Parathyroid adenoma (tissue), 2 donors: ENCODE measurements around the gene H3-3A.

Source experiments
- H2AFZ ChIP-seq: fragments of 300-600 bp; sonication (generic); one replicate; pipeline ENCODE4 v1.7.0; 2017; ENCODE audit warnings: antibody characterized with exemption, mild to moderate bottlenecking
- H3K27ac ChIP-seq: fragments of 300-600 bp; sonication (generic); one replicate; pipeline ENCODE4 v1.7.0; 2017
- H3K27me3 ChIP-seq: fragments of 300-600 bp; sonication (generic); one replicate; pipeline ENCODE4 v1.7.0; 2017; ENCODE audit warnings: low read length; ENCODE audit not compliant: control insufficient read depth, insufficient read depth
- H3K36me3 ChIP-seq: fragments of 300-600 bp; sonication (generic); one replicate; pipeline ENCODE4 v1.7.0; 2017; ENCODE audit warnings: low read length; ENCODE audit not compliant: control insufficient read depth, insufficient read depth
- H3K4me1 ChIP-seq: fragments of 300-600 bp; sonication (generic); one replicate; pipeline ENCODE4 v1.7.0; 2017; ENCODE audit warnings: control low read depth
- H3K4me2 ChIP-seq: fragments of 300-600 bp; sonication (generic); one replicate; pipeline ENCODE4 v1.7.0; 2017; ENCODE audit warnings: low read length
- H3K4me3 ChIP-seq: fragments of 300-600 bp; sonication (generic); one replicate; pipeline ENCODE4 v1.7.0; 2017; ENCODE audit warnings: low read depth, low read length
- H3K79me2 ChIP-seq: fragments of 300-600 bp; sonication (generic); one replicate; pipeline ENCODE4 v1.7.0; 2017; ENCODE audit warnings: control low read depth
- H3K9ac ChIP-seq: fragments of 300-600 bp; sonication (generic); one replicate; pipeline ENCODE4 v1.7.0; 2017; ENCODE audit warnings: mild to moderate bottlenecking
- H3K9me3 ChIP-seq: fragments of 300-600 bp; sonication (generic); one replicate; pipeline ENCODE4 v1.7.0; 2017; ENCODE audit warnings: low read length; ENCODE audit not compliant: control insufficient read depth
- TF ChIP-seq, protein P1 (sequence below): fragments of 300-600 bp; sonication (generic); IDR thresholded peaks from one replicate; pipeline ENCODE4 v1.7.0; 2017; ENCODE audit warnings: antibody characterized with exemption, mild to moderate bottlenecking
- donor health status: primary hyperparathyroidism.

H3-3A gene

DNA sequence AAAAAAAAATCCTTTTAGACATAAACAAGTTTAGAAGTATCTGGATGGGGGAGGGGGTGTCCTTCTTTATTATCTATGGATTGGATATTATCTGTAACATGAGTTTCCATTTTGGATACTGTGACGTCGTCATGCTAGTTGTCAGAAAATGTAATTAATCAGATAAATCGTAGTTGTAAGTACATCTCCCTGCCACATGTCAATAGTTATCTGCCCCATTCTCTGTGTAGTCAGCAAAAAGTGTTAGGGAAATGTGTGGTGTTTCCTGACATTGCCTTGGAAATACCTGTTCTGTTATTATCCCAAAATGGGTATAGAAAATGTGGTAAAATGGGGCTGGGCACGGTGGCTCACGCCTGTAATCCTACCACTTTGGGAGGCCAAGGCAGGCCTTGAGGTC lies 38.8 kb upstream of the H3-3A start:
- Histone ChIP-seq H3K9me3 (no peaks in the 10 kb centered on the region), H3K4me1 (no peaks in the 10 kb centered on the region), H3K79me2 (no peaks in the 10 kb centered on the region), H3K27ac (no peak overlapping the region), H3K9ac (no peak overlapping the region), H2AFZ (no peak overlapping the region), H3K4me2 (no peak overlapping the region), H3K27me3 (no peaks in the 10 kb centered on the region), H3K4me3 (no peak overlapping the region), H3K36me3 (no peaks in the 10 kb centered on the region)
- TF ChIP-seq, protein P1, sequence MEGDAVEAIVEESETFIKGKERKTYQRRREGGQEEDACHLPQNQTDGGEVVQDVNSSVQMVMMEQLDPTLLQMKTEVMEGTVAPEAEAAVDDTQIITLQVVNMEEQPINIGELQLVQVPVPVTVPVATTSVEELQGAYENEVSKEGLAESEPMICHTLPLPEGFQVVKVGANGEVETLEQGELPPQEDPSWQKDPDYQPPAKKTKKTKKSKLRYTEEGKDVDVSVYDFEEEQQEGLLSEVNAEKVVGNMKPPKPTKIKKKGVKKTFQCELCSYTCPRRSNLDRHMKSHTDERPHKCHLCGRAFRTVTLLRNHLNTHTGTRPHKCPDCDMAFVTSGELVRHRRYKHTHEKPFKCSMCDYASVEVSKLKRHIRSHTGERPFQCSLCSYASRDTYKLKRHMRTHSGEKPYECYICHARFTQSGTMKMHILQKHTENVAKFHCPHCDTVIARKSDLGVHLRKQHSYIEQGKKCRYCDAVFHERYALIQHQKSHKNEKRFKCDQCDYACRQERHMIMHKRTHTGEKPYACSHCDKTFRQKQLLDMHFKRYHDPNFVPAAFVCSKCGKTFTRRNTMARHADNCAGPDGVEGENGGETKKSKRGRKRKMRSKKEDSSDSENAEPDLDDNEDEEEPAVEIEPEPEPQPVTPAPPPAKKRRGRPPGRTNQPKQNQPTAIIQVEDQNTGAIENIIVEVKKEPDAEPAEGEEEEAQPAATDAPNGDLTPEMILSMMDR = no peak

DNA sequence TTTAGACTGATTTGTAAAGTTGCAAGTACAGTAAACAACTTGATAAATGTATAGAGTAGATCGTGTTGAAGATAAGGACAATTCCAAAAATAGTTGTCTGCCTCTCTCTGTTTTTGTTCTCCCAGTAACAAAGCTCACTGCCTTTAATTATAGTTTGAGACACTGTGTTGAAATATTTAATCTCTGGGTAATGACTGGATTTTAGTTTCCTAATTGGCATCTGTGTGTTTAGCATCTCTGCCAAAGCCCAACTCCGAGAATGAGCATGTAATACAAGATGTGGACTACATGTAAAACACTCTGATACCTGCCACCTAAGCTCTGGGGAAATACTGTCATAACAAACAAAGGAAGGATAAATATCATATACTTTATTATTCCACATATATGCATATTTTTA lies 35.7 kb upstream of the H3-3A start:
- Histone ChIP-seq H2AFZ (no peak overlapping the region), H3K9me3 (no peaks in the 10 kb centered on the region), H3K27me3 (no peaks in the 10 kb centered on the region), H3K27ac (no peak overlapping the region), H3K4me1 (no peaks in the 10 kb centered on the region), H3K9ac (no peak overlapping the region), H3K4me3 (no peak overlapping the region), H3K4me2 (no peak overlapping the region), H3K36me3 (no peaks in the 10 kb centered on the region), H3K79me2 (no peaks in the 10 kb centered on the region)
- TF ChIP-seq, protein P1 = no peak

DNA sequence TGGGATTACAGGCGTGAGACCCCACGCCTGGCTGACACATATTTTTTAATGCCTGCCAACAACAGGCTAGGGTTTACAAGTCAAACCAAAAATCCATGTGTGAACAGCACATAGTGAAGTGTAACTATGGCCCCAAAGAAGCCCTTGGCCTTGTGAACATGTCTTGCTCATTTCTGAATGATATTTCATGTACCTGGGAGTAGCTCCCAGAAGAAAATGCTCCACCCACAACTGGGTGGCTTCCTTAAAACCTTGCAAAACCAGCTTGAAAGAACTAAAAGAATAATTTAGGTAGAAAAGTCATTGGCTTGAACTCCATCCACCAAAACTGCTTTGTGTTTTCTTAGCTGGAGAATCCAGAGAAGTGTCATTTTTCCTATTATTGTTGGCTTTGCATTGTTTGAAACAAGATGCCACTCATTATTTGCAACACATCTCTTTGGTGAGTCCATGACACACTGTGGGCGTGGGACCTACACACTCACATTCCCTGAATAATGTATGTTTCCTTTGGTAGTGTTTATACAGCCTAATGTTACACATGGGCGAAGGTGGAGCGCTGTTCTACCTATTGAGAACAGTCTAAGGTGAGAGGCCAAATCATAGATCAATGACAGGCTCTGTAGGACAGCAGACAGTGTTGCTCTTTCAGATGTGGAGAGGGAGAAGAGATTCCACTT lies 34.8 kb upstream of the H3-3A start:
- TF ChIP-seq, protein P1 = no peak
- Histone ChIP-seq H3K4me2 (no peak overlapping the region), H3K27ac (no peak overlapping the region), H3K9ac (no peak overlapping the region), H3K4me1 (no peaks in the 10 kb centered on the region), H3K27me3 (no peaks in the 10 kb centered on the region), H3K4me3 (no peak overlapping the region), H3K36me3 (no peaks in the 10 kb centered on the region), H3K79me2 (no peaks in the 10 kb centered on the region), H3K9me3 (no peaks in the 10 kb centered on the region), H2AFZ (no peak overlapping the region)

DNA sequence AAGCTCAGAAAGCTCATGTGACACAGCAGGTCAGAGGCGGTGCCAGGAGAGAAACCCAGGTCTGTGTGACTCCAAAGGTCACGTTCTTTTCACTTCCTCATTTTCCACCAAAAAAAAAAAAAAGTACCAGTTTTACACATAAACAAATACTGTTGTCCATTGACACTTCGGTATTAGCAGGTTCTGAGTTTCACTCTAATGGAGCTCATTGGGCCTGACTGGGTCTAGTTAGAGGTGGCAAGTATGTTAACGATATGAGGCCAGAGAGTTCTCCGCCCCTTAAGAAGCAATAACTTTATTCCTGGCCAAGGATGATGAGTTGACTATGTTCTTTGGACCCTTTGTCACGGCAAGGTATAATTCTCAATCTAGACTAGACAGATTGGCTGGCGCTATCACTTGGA lies 33.4 kb upstream of the H3-3A start:
- no peaks in the 10 kb centered on the region for H3K36me3 ChIP-seq
- no peaks in the 10 kb centered on the region for H3K9me3 ChIP-seq
- H3K4me3 ChIP-seq = no peak overlapping the region
- no peaks in the 10 kb centered on the region for H3K79me2 ChIP-seq
- no peak overlapping the region for H2AFZ ChIP-seq
- H3K9ac ChIP-seq = no peak overlapping the region
- no peaks in the 10 kb centered on the region for H3K4me1 ChIP-seq
- no peak overlapping the region for H3K27ac ChIP-seq
- TF ChIP-seq, protein P1 = no peak
- no peak overlapping the region for H3K4me2 ChIP-seq
- H3K27me3 ChIP-seq = no peaks in the 10 kb centered on the region

DNA sequence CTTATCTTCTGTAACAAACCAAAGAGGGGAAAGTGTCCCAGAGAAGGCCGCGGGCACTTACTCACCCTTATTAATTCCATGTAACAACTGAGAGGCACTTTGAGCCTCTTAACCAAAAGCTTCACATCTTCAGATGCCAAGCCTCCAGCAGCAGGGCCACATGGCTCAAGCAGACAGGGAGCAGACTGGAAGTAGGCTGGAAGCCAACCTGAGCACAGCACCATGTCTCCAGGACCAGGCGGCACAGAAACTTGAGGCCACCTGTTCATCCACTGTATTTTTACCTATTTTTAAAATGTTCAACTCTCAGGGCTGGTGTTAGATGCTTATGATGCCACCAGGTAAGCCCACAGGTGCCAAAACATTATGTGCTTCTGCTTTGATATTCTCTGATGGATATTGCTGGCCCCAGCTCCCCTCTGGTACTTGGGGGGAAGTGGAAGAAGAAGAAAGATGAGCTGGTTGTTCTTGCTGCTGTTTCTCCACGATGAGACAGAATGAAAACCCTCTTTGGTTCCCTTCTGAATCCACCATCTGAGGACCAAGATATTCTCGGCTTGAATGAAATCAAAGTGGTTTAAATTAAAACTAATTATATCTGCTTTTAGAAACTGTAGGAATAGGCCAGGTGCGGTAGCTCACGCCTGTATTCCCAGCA lies 32.8 kb upstream of the H3-3A start:
- no peak overlapping the region for H3K4me3 ChIP-seq
- H3K9ac ChIP-seq = no peak overlapping the region
- no peak overlapping the region for H3K4me2 ChIP-seq
- no peaks in the 10 kb centered on the region for H3K9me3 ChIP-seq
- no peaks in the 10 kb centered on the region for H3K36me3 ChIP-seq
- TF ChIP-seq, protein P1 = no peak
- no peaks in the 10 kb centered on the region for H3K27me3 ChIP-seq
- H3K79me2 ChIP-seq = no peaks in the 10 kb centered on the region
- no peak overlapping the region for H3K27ac ChIP-seq
- H2AFZ ChIP-seq = no peak overlapping the region
- no peaks in the 10 kb centered on the region for H3K4me1 ChIP-seq
